LNCaP clone FGC (cell line): ENCODE measurements around the gene RABGAP1L.

Experiments used
- DNase-seq: peaks from one replicate; pipeline ENCODE4 v3.0.0-alpha.2; 2011; ENCODE audit warnings: low read depth
- H3K4me3 ChIP-seq: 2 replicates; pipeline ENCODE4 v1.5.1; 2011; ENCODE audit warnings: mild to moderate bottlenecking, low read depth, low read length, control low read depth
- CTCF ChIP-seq: IDR thresholded peaks from 2 replicates; pipeline ENCODE4 v1.5.1; 2012; ENCODE audit warnings: mild to moderate bottlenecking; ENCODE audit not compliant: control insufficient read depth, insufficient read depth; ENCODE audit errors: extremely low read depth

RABGAP1L gene

DNA sequence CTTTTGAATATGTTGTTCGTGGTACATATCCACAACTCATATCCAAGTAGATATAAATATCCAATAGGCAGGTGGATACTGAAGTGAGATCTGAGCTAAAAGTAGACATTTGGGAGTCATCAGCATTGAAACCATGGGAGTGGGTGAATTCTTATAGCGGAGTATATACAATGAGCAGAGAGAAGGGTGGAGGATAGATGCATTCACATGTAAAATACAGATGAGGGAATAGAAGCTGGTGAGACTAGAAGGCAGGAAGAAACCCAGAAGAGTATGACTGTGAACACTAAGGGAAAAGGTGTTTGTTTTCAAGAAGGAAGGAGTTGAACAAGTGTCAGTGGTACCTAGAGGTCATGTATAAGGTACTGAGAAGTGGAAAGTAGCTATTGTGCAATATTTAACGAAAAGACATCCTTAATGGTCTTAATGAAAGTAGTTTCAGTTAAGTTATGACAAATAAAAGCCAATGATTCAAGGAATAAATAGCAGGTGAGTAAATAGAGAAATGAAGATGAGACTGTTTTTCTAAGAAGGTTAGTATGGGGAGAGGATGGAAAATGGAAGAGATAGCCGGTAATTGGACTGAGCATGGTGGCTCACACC, 658.8 kb downstream of the RABGAP1L start:
- no peak for TF ChIP-seq CTCF
- no peak overlapping the region for H3K4me3 ChIP-seq
- DNase-seq: no peak

DNA sequence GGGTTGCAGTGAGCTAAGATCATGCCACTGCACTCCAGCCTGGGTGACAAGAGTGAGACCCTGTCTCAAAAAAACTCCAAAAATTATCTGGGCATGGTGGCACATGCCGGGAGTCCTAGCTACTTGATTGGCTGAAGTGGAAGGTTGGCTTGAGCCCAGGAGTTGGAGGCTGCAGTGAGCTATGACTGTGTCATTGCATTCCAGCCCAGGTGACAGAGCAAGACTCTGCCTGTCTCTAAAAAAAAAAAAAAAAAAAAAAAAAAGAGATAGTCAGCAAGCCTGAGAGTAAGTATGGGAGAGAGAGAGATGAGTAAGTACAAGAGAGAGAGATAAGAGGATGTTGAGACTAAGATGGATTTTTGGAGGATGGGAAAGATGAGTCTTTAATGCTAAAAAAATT, 659.6 kb downstream of the RABGAP1L start:
- H3K4me3 ChIP-seq: no peak overlapping the region
- no peak for TF ChIP-seq CTCF
- DNase-seq: no peak

- TF ChIP-seq CTCF: no peak
- no peak overlapping the region for H3K4me3 ChIP-seq
- no peak for DNase-seq
Observed at GRCh38 chr1:174819596-174819995, 660.3 kb downstream of the RABGAP1L start.

DNA sequence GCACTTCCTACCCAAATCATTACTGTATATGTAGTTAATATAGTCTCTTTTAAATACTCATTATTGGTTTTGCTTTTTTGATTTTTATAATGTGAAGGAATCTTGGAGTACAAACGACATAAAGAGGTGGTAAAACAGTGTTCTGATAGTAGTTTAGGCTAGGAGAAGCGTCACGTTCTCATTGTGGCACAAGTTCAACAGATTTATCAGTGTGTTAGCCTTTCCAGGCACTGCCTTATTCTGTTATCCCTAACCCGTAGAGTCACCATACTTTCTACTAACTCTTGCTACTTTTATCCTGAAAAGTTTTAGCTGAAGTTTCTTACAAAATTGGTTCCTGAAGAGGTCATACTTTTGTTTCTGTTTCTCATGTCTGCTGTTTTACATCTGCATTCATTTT, 665.8 kb downstream of the RABGAP1L start:
- no peak for DNase-seq
- H3K4me3 ChIP-seq: no peak overlapping the region
- no peak for TF ChIP-seq CTCF

DNA sequence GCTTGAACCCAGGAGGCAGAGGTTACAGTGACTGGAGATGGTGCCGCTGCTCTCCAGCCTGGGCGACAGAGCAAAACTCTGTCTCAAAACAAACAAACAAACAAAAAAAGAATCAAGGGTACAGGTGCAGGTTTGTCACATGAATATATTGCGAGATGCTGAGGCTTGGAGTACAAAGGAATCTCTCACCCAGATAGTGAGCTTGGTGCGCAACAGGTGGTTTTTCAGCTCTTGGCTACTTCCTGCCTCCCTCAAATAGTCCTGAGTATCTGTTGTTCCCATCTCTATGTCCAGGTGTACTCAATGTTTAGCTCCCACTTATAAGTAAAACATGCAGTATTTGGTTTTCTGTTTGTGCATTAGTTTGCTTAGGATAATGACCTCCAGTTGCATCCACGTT, 666.5 kb downstream of the RABGAP1L start:
- TF ChIP-seq CTCF: no peak
- H3K4me3 ChIP-seq: no peak overlapping the region
- DNase-seq: no peak

GRCh38 chr1:174828264-174828663, 668.9 kb downstream of the RABGAP1L start:
- H3K4me3 ChIP-seq: no peak overlapping the region
- no peak for TF ChIP-seq CTCF
- DNase-seq: no peak

DNA sequence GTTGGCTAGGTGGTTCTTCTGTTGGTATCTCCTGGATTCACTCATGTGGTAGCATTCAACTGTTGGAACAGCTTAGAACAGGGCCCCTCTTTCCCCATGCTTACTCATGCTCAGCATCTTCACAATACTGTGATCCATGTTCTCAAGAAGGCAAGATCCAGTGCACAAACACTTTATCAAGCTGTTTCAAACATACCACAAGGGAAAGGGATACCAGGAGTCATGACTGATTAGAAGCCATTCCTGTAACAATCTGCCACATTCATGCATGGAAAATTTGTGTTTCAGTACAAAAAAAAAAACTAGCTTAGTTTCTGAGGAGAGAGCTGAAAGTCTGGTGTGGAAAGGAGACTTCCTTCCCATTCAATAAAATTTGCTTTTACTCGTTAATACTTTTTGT, 670.7 kb downstream of the RABGAP1L start:
- H3K4me3 ChIP-seq: no peak overlapping the region
- DNase-seq: no peak
- no peak for TF ChIP-seq CTCF
